HepG2 (cell line): ENCODE results near the gene ADCY10. TPM values are rescaled to one million over a fixed set of nuclear protein-coding genes. Genes with fewer than 3 reads are reported as not detected.

ENCODE experiments used
- AFF4 ChIP-seq: sonication (generic); formaldehyde crosslinking; IDR thresholded peaks from 2 replicates; pipeline ENCODE4 v1.4.0; 2020; ENCODE audit warnings: missing genetic modification reagents
- AHDC1 ChIP-seq: sonication (generic); formaldehyde crosslinking; IDR thresholded peaks from 2 replicates; pipeline ENCODE4 v1.5.1; 2020; ENCODE audit warnings: mild to moderate bottlenecking, missing genetic modification reagents, borderline replicate concordance
- ATAD3A ChIP-seq: sonication (generic); formaldehyde crosslinking; IDR thresholded peaks from 2 replicates; pipeline ENCODE4 v1.4.0; 2020; ENCODE audit warnings: missing genetic modification reagents
- ATM ChIP-seq: fragments of 450-650 bp; IDR thresholded peaks from 2 replicates; pipeline ENCODE4 v1.7.1; 2017; ENCODE audit warnings: mild to moderate bottlenecking, borderline replicate concordance
- CEBPG ChIP-seq: IDR thresholded peaks from 2 replicates; pipeline ENCODE4 v1.6.1; 2016
- MXD4 ChIP-seq: IDR thresholded peaks from 2 replicates; pipeline ENCODE4 v1.6.1; 2016; ENCODE audit warnings: mild to moderate bottlenecking, missing biosample characterization, missing genetic modification reagents
- TEAD3 ChIP-seq: optimal IDR thresholded peaks from 2 replicates; pipeline ENCODE3; 2016; ENCODE audit warnings: borderline replicate concordance
- TGIF2 ChIP-seq: IDR thresholded peaks from 2 replicates; pipeline ENCODE4 v1.6.1; 2016; ENCODE audit warnings: control low read depth, missing compliant biosample characterization
- ZBED4 ChIP-seq: sonication (generic); formaldehyde crosslinking; IDR thresholded peaks from 2 replicates; pipeline ENCODE4 v1.4.0; 2020; ENCODE audit warnings: missing genetic modification reagents, borderline replicate concordance
- ZMYM4 ChIP-seq: sonication (generic); formaldehyde crosslinking; IDR thresholded peaks from 2 replicates; pipeline ENCODE4 v1.8.1; 2023; ENCODE audit warnings: mild to moderate bottlenecking, missing genetic modification reagents
- ZNF124 ChIP-seq: sonication (generic); formaldehyde crosslinking; IDR thresholded peaks from 2 replicates; pipeline ENCODE4 v1.4.0; 2020; ENCODE audit warnings: missing genetic modification reagents
- ZNF235 ChIP-seq: sonication (generic); formaldehyde crosslinking; IDR thresholded peaks from 2 replicates; pipeline ENCODE4 v1.8.1; 2023; ENCODE audit warnings: mild to moderate bottlenecking, missing genetic modification reagents, borderline replicate concordance
- ZNF512 ChIP-seq: sonication (generic); formaldehyde crosslinking; IDR thresholded peaks from 2 replicates; pipeline ENCODE4 v1.4.0; 2020; ENCODE audit warnings: mild to moderate bottlenecking, missing genetic modification reagents
- ZNF709 ChIP-seq: sonication (generic); formaldehyde crosslinking; IDR thresholded peaks from 2 replicates; pipeline ENCODE4 v1.5.0; 2020; ENCODE audit warnings: mild to moderate bottlenecking, missing genetic modification reagents
- polyA plus RNA-seq, 8 experiments: library from polyadenylated mRNA; depleted of rRNA in 3 of 8; stranded (reverse) in 7 of 8; unstranded in 1 of 8; fragments of >200 nt; fragmentation: Illumina TruSeq in 4 of 8; extraction: Trizol in 4 of 8; gene quantifications; 2 replicates each; pipeline versions ENCODE4 v1.2.1 to v1.2.3, GENCODE V29; 2011 to 2016; ENCODE audit warnings: low read depth in 4 of 8, missing spikeins in 1 of 8, mixed read lengths in 1 of 8; ENCODE audit not compliant: insufficient read depth in 1 of 8
- total RNA-seq, 5 experiments: library from RNA; depleted of rRNA; stranded (reverse); fragments of >200 nt; fragmentation: Illumina TruSeq; extraction: Trizol; gene quantifications; 2 replicates each; pipeline ENCODE4 v1.2.3, GENCODE V29; 2016; ENCODE audit warnings: low read depth in 1 of 5

Gene ADCY10
- total and polyA plus RNA-seq, 2 of the 13 experiments (the other 11 are each of a cell fraction or from before 2014, with no cell fraction given): 0.02 to 0.03 TPM

GRCh38 chr1:167916766-167917511, 3.0 kb upstream of the ADCY10 start (continued):
- TF ChIP-seq ZBED4 (CRISPR knock-in tag) (no peak), ZMYM4 (peak; percentile 80), ATM (no peak), ZNF709 (CRISPR knock-in tag) (no peak), ZNF124 (CRISPR knock-in tag) (0 out of 2 replicates have a peak, but pooled peaks have one; percentile 41), ZNF512 (CRISPR knock-in tag) (no peak), ZNF235 (CRISPR knock-in tag) (no peak), ATAD3A (CRISPR knock-in tag) (no peak), CEBPG (CRISPR knock-in tag) (peak; percentile 36; the same call in 1 of the 2 replicates), TGIF2 (no peak; the same call in 1 of the 2 replicates), AHDC1 (CRISPR knock-in tag) (peak; percentile 20; the same call in 1 of the 2 replicates), TEAD3 (peak; percentile 56), MXD4 (CRISPR knock-in tag) (0 out of 2 replicates have a peak, but pooled peaks have one; percentile 44), AFF4 (CRISPR knock-in tag) (no peak)
